CD14-positive monocyte (primary cell): Measurements from ENCODE around the gene EPHA6. TPM values are rescaled to one million over a fixed set of nuclear protein-coding genes. Genes with fewer than 3 reads are reported as not detected.

Experiments
- DNase-seq, 3 donors: peaks; one replicate each; pipeline ENCODE4 v3.0.0-alpha.2; 2011 to 2022
- H2AFZ ChIP-seq: 2 replicates; pipeline ENCODE4 v1.6.0; 2012; ENCODE audit warnings: mild to moderate bottlenecking, low read depth, low read length, inconsistent platforms; ENCODE audit not compliant: insufficient read depth, poor library complexity, severe bottlenecking
- H3K27ac ChIP-seq, 2 donors: 1 replicate in 1 of 2; 2 replicates in 1 of 2; pipeline ENCODE4 v1.5.1; 2012 to 2013; ENCODE audit warnings: low read length in 2 of 2, control low read depth in 1 of 2, inconsistent platforms in 1 of 2, low read depth in 1 of 2, mild to moderate bottlenecking in 1 of 2
- H3K27me3 ChIP-seq, 2 donors: one replicate each; pipeline versions ENCODE4 v1.6.0 to v1.6.1; 2011 to 2013; ENCODE audit warnings: low read length in 2 of 2; ENCODE audit not compliant: control insufficient read depth in 2 of 2, insufficient read depth in 2 of 2
- H3K36me3 ChIP-seq, 2 donors: replicated peaks in 1 of 2; 1 replicate in 1 of 2; 2 replicates in 1 of 2; pipeline versions ENCODE4 v1.5.1 to v1.6.1; 2012 to 2013; ENCODE audit warnings: low read length in 2 of 2, control low read depth in 1 of 2, inconsistent platforms in 1 of 2, mild to moderate bottlenecking in 1 of 2; ENCODE audit not compliant: insufficient read depth in 2 of 2, control insufficient read depth in 1 of 2
- H3K4me1 ChIP-seq, 2 donors: 1 replicate in 1 of 2; 2 replicates in 1 of 2; pipeline versions ENCODE4 v1.5.1 to v1.6.1; 2012 to 2013; ENCODE audit warnings: low read length in 2 of 2, control low read depth in 1 of 2, inconsistent platforms in 1 of 2, mild to moderate bottlenecking in 1 of 2, moderate library complexity in 1 of 2; ENCODE audit not compliant: insufficient read depth in 2 of 2, control insufficient read depth in 1 of 2
- H3K4me2 ChIP-seq: replicated peaks from 2 replicates; pipeline ENCODE3; 2012; ENCODE audit warnings: low read length, moderate library complexity, mild to moderate bottlenecking; ENCODE audit not compliant: poor library complexity, severe bottlenecking; ENCODE audit errors: extremely low read depth
- H3K4me3 ChIP-seq, 3 experiments: fragments of 200-600 bp in 1 of 3; sonication (generic) in 1 of 3; replicated peaks in 1 of 3; 1 replicate in 2 of 3; 2 replicates in 1 of 3; pipeline ENCODE4 v1.5.1; 2011 to 2013; ENCODE audit warnings: low read length in 3 of 3, mild to moderate bottlenecking in 3 of 3, control low read depth in 2 of 3, low read depth in 2 of 3, inconsistent platforms in 1 of 3, moderate library complexity in 1 of 3
- H3K79me2 ChIP-seq: 2 replicates; pipeline ENCODE4 v1.6.0; 2012; ENCODE audit warnings: mild to moderate bottlenecking, control low read depth, inconsistent platforms, low read length, moderate library complexity; ENCODE audit not compliant: insufficient read depth
- H3K9ac ChIP-seq: 2 replicates; pipeline ENCODE4 v1.6.0; 2017; ENCODE audit warnings: low read length, mild to moderate bottlenecking; ENCODE audit not compliant: insufficient read depth, poor library complexity, severe bottlenecking
- H3K9me3 ChIP-seq, 2 donors: replicated peaks in 1 of 2; 1 replicate in 1 of 2; 2 replicates in 1 of 2; pipeline versions ENCODE4 v1.5.1 to v1.6.1; 2012 to 2013; ENCODE audit warnings: low read length in 2 of 2, control low read depth in 1 of 2; ENCODE audit not compliant: control insufficient read depth in 1 of 2, insufficient read depth in 1 of 2
- H4K20me1 ChIP-seq: 2 replicates; pipeline ENCODE4 v1.6.0; 2012; ENCODE audit warnings: mild to moderate bottlenecking, low read length, control low read depth, moderate library complexity; ENCODE audit not compliant: insufficient read depth
- H3K27ac Mint-ChIP-seq, 7 donors: one replicate each; pipeline ENCODE4 v1.8.0; 2020; ENCODE audit warnings: mild to moderate bottlenecking in 7 of 7, mixed read lengths in 7 of 7, moderate library complexity in 6 of 7, inconsistent platforms in 2 of 7
- H3K27me3 Mint-ChIP-seq, 3 donors: one replicate each; pipeline ENCODE4 v1.8.0; 2021 to 2022; ENCODE audit warnings: low read depth in 3 of 3, mild to moderate bottlenecking in 3 of 3, mixed read lengths in 3 of 3, moderate library complexity in 3 of 3, inconsistent platforms in 1 of 3
- H3K36me3 Mint-ChIP-seq, 2 donors: one replicate each; pipeline ENCODE4 v1.8.0; 2020; ENCODE audit warnings: mixed read lengths in 2 of 2, inconsistent platforms in 1 of 2, mild to moderate bottlenecking in 1 of 2
- H3K4me1 Mint-ChIP-seq: one replicate; pipeline ENCODE4 v1.8.0; 2020; ENCODE audit warnings: mild to moderate bottlenecking, mixed read lengths
- H3K4me3 Mint-ChIP-seq, 2 donors: one replicate each; pipeline ENCODE4 v1.8.0; 2020; ENCODE audit warnings: mild to moderate bottlenecking in 2 of 2, mixed read lengths in 2 of 2, moderate library complexity in 1 of 2
- H3K9me3 Mint-ChIP-seq, 7 donors: one replicate each; pipeline ENCODE4 v1.8.0; 2020 to 2022; ENCODE audit warnings: mixed read lengths in 7 of 7, mild to moderate bottlenecking in 6 of 7, moderate library complexity in 6 of 7, inconsistent platforms in 2 of 7
- CTCF ChIP-seq: fragments of 200-600 bp; IDR thresholded peaks from one replicate; pipeline ENCODE4 v1.8.0; 2022; ENCODE audit warnings: antibody characterized with exemption, mild to moderate bottlenecking
- WGBS: methylation state at CpG from one replicate; pipeline ENCODE4 v1.1.5; 2013; ENCODE audit warnings: missing lambda C conversion rate; ENCODE audit not compliant: insufficient coverage; 5-methylcytosine and 5-hydroxymethylcytosine counted together
- intact Hi-C, 2 donors: fragments of 100-400 bp; cut with micrococcal nuclease; formaldehyde crosslinking; loops; one replicate each; pipeline versions ENCODE4 v1.15.0 to v1.15.1; 2023
- polyA plus RNA-seq, 3 donors: library from polyadenylated mRNA; depleted of rRNA in 1 of 3; unstranded in 2 of 3; stranded (reverse) in 1 of 3; fragments of 300-500 nt in 2 of 3; fragments of >200 nt in 1 of 3; fragmentation: Illumina TruSeq in 2 of 3; gene quantifications; 1 replicate in 2 of 3; 2 replicates in 1 of 3; pipeline ENCODE4 v1.2.3, GENCODE V29; 2012 to 2021

Gene EPHA6
- polyA plus RNA-seq, 3 donors = not detected

- no peak for DNase-seq
- H3K36me3 Mint-ChIP-seq = no peaks in the 10 kb centered on the region
- 44% methylated on average over 1 of the region's 2 CpGs for WGBS
Observed at GRCh38 chr3:97359977-97360376, 545.6 kb downstream of the EPHA6 start.

GRCh38 chr3:97360804-97361203 is 546.4 kb downstream of the EPHA6 start:
- Histone ChIP-seq H3K27ac (no peak overlapping the region), H3K36me3 (no peaks in the 10 kb centered on the region), H2AFZ (no peak overlapping the region), H3K79me2 (no peaks in the 10 kb centered on the region), H3K27me3 (no peaks in the 10 kb centered on the region), H3K4me1 (no peaks in the 10 kb centered on the region), H3K4me2 (no peak overlapping the region), H4K20me1 (no peaks in the 10 kb centered on the region), H3K9ac (no peak overlapping the region), H3K4me3 (no peak overlapping the region), H3K9me3 (peaks cover 0 to 3% of the 10 kb centered on the region in 2 donors)
- H3K9me3 Mint-ChIP-seq = peaks cover 0 to 5% (median 1%) of the 10 kb centered on the region in 7 donors
- TF ChIP-seq CTCF = no peak
- H3K4me1 Mint-ChIP-seq = no peaks in the 10 kb centered on the region
- H3K27ac Mint-ChIP-seq = no peak overlapping the region
- no peak overlapping the region for H3K4me3 Mint-ChIP-seq
- H3K27me3 Mint-ChIP-seq = peaks cover 0 to 1% (median 0%) of the 10 kb centered on the region in 3 donors
- intact Hi-C loops = no loop called here
- WGBS = no CpG with 5 or more reads among the region's 3 CpGs
- no peaks in the 10 kb centered on the region for H3K36me3 Mint-ChIP-seq
- no peak for DNase-seq

More at GRCh38 chr3:97359977-97360376, 545.6 kb downstream of the EPHA6 start:
- Histone ChIP-seq H3K4me1 (no peaks in the 10 kb centered on the region), H3K4me3 (no peak overlapping the region), H4K20me1 (no peaks in the 10 kb centered on the region), H3K79me2 (no peaks in the 10 kb centered on the region), H2AFZ (no peak overlapping the region), H3K36me3 (no peaks in the 10 kb centered on the region), H3K27me3 (no peaks in the 10 kb centered on the region), H3K9me3 (peaks cover 0 to 3% of the 10 kb centered on the region in 2 donors), H3K9ac (no peak overlapping the region), H3K27ac (no peak overlapping the region), H3K4me2 (no peak overlapping the region)
- H3K4me1 Mint-ChIP-seq = no peaks in the 10 kb centered on the region
- H3K9me3 Mint-ChIP-seq = peaks cover 0 to 5% (median 1%) of the 10 kb centered on the region in 7 donors
- no peak overlapping the region for H3K27ac Mint-ChIP-seq
- no peak for TF ChIP-seq CTCF
- intact Hi-C loops = no loop called here
- H3K4me3 Mint-ChIP-seq = no peak overlapping the region
- H3K27me3 Mint-ChIP-seq = peaks cover 0 to 1% (median 0%) of the 10 kb centered on the region in 3 donors
